ENCODE results near the gene TYRO3.

Gene TYRO3

GRCh38 chr15:41562244-41562643 is 3.2 kb downstream of the TYRO3 start:
- Histone ChIP-seq H3K27ac (ENCODE audit: poor library complexity, severe bottlenecking) (no peak overlapping the region), H3K4me1 (ENCODE audit: insufficient read depth, poor library complexity, severe bottlenecking) (peaks cover 5% of the 10 kb centered on the region), H3K9me3 (ENCODE audit: severe bottlenecking) (no peaks in the 10 kb centered on the region), H3K36me3 (ENCODE audit: low read depth) (no peaks in the 10 kb centered on the region), H3K27me3 (ENCODE audit: insufficient read depth, poor library complexity, severe bottlenecking) (no peaks in the 10 kb centered on the region), H3K4me3 (ENCODE audit: severe bottlenecking) (no peak overlapping the region)
- DNase-seq (ENCODE audit: low spot score) (no peak), ATAC-seq (ENCODE audit: low read depth) (no peak)
- TF ChIP-seq CTCF (IDR thresholded peaks at IDR 0.05; ENCODE audit: poor library complexity, severe bottlenecking): no peak

GRCh38 chr15:41562784-41563198 is 3.8 kb downstream of the TYRO3 start:
- peaks cover 5% of the 10 kb centered on the region for H3K4me1 ChIP-seq (ENCODE audit: insufficient read depth, poor library complexity, severe bottlenecking)
- no peak for TF ChIP-seq CTCF (IDR thresholded peaks at IDR 0.05; ENCODE audit: poor library complexity, severe bottlenecking)
- no peak for DNase-seq (ENCODE audit: low spot score)
- H3K27ac ChIP-seq (ENCODE audit: poor library complexity, severe bottlenecking): no peak overlapping the region
- H3K27me3 ChIP-seq (ENCODE audit: insufficient read depth, poor library complexity, severe bottlenecking): no peaks in the 10 kb centered on the region
- no peak for ATAC-seq (ENCODE audit: low read depth)
- no peak overlapping the region for H3K4me3 ChIP-seq (ENCODE audit: severe bottlenecking)
- no peaks in the 10 kb centered on the region for H3K36me3 ChIP-seq (ENCODE audit: low read depth)
- no peaks in the 10 kb centered on the region for H3K9me3 ChIP-seq (ENCODE audit: severe bottlenecking)

- Histone ChIP-seq H3K4me1 (ENCODE audit: insufficient read depth, poor library complexity, severe bottlenecking) (no peaks in the 10 kb centered on the region), H3K9me3 (ENCODE audit: severe bottlenecking) (no peaks in the 10 kb centered on the region), H3K27ac (ENCODE audit: poor library complexity, severe bottlenecking) (no peak overlapping the region), H3K4me3 (ENCODE audit: severe bottlenecking) (no peak overlapping the region), H3K27me3 (ENCODE audit: insufficient read depth, poor library complexity, severe bottlenecking) (no peaks in the 10 kb centered on the region), H3K36me3 (ENCODE audit: low read depth) (no peaks in the 10 kb centered on the region)
- no peak for TF ChIP-seq CTCF (IDR thresholded peaks at IDR 0.05; ENCODE audit: poor library complexity, severe bottlenecking)
- DNase-seq (ENCODE audit: low spot score) (no peak), ATAC-seq (ENCODE audit: low read depth) (peak; percentile 20; the same call in 1 of the 3 replicates)
These were observed 5.4 kb downstream of the TYRO3 start for GRCh38 chr15:41564286-41564959.

GRCh38 chr15:41564960-41565502 is 6.0 kb downstream of the TYRO3 start:
- Histone ChIP-seq H3K4me1 (ENCODE audit: insufficient read depth, poor library complexity, severe bottlenecking) (no peaks in the 10 kb centered on the region), H3K27ac (ENCODE audit: poor library complexity, severe bottlenecking) (no peak overlapping the region), H3K9me3 (ENCODE audit: severe bottlenecking) (no peaks in the 10 kb centered on the region), H3K36me3 (ENCODE audit: low read depth) (no peaks in the 10 kb centered on the region), H3K27me3 (ENCODE audit: insufficient read depth, poor library complexity, severe bottlenecking) (no peaks in the 10 kb centered on the region), H3K4me3 (ENCODE audit: severe bottlenecking) (no peak overlapping the region)
- DNase-seq (ENCODE audit: low spot score) (peak; percentile 77), ATAC-seq (ENCODE audit: low read depth) (no peak)
- no peak for TF ChIP-seq CTCF (IDR thresholded peaks at IDR 0.05; ENCODE audit: poor library complexity, severe bottlenecking)

- no peaks in the 10 kb centered on the region for H3K4me1 ChIP-seq (ENCODE audit: insufficient read depth, poor library complexity, severe bottlenecking)
- ATAC-seq (ENCODE audit: low read depth): no peak
- no peaks in the 10 kb centered on the region for H3K27me3 ChIP-seq (ENCODE audit: insufficient read depth, poor library complexity, severe bottlenecking)
- DNase-seq (ENCODE audit: low spot score): no peak
- no peaks in the 10 kb centered on the region for H3K36me3 ChIP-seq (ENCODE audit: low read depth)
- H3K4me3 ChIP-seq (ENCODE audit: severe bottlenecking): no peak overlapping the region
- H3K9me3 ChIP-seq (ENCODE audit: severe bottlenecking): no peaks in the 10 kb centered on the region
- no peak for TF ChIP-seq CTCF (IDR thresholded peaks at IDR 0.05; ENCODE audit: poor library complexity, severe bottlenecking)
- H3K27ac ChIP-seq (ENCODE audit: poor library complexity, severe bottlenecking): no peak overlapping the region
These were observed 6.7 kb downstream of the TYRO3 start for GRCh38 chr15:41565702-41566101.

All from RWPE2 (cell line).